GM20431 (cell line): Measurements from ENCODE around the gene SERTAD1.

ENCODE experiments used
- in situ Hi-C: fragments of 300-500 bp; cut with MseI, MboI; formaldehyde crosslinking; loops from one replicate; pipeline ENCODE4 v1.15.0; 2020; ENCODE audit warnings: low sequenced_read_pairs; ENCODE audit not compliant: unreplicated experiment

The SERTAD1 gene

DNA sequence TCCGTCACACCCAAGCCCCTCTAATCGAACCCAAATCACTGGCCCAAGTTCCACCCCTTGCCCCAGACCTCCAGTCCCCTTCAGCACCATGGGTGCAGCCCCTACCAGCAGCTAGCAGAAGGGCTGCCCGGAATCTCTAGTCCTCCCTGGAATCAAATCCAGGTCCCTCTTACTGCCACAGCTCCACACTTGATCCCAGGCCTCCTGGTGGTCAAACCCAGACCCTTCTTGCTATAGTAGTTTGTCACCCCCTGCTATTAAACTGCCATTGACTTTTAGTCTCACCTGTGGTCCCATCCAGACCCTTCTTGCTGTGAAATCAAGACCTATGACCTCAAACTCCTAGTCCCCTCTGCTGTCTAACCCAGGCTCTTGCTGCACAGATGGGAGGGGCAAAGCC is 44.5 kb downstream of the SERTAD1 start:
- in situ Hi-C loops: no loop called here

DNA sequence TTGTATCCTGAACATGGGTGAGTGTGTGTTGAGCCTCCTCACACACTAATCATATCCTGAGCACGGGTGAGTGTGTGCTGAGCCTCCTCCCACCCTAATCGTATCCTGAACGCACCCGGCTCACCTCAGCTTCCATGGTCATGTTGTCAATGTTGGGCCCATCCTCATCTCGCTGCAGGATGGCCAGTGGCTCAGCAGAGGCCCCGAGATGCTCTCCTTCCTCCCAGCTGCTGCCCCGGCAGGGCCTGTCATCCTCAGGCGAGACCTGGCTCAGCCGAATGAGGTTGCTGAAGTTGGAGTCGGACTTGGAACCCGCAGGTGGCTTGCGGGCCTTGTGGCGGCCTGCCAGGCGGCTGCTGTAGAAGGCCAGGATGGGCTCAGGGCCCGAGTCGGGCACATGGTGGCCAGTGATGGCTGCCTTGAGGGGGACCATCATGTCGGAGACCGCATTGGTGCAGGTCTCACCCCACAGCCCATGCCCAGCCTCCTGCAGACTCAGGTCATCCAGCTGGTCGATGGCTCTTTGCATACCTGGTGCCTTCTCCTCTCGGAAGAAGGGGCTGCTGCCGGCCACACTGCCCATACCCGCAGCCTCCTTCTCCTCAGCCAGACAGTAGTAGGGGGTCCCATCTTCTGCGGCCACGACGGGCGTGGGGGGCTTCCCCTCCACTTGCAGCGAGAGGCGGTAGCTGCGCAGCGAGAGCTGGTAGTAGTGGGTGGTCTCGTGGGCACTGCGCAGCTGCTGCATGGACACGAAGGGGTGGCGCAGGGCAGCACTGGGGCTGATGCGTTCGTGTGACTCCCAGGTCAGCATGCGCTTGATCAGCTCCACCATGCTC is 45.4 kb downstream of the SERTAD1 start:
- in situ Hi-C loops: no loop called here

DNA sequence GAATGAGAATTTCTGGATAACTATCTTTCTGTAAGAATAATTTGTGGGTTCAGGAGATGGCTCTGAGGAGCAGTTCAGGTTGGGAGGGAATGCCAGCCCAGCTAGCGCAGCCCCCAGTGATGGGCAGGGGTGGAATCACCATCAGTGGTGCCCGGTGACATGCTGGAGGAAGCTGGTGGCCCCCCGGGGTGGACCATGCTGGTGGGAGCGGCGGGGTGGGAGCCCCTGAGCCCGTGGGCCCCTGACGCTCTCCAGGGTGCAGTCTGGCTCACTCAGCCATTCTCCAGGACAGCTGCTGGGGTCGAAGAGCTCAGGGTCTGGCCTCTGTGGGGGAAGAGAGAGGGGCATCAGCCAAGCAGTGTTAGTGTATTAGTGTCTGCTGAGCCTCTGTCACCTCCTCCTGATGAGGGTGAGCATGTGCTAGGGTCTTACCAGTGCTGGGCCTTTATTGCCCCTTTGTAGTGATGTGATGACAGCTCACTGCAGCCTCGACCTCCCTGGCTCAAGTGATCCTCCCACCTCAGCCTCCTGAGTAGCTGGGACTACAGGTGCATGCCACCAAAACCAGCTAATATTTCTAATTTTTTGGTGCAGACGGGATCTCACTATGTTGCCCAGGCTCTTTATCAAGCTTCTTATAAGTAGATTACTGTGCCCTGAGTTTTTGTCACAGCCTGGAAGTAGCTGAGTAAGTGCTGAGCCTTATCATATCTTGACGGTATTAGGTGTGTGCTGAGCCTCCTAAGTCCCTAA is 46.2 kb downstream of the SERTAD1 start:
- in situ Hi-C loops: no loop called here

DNA sequence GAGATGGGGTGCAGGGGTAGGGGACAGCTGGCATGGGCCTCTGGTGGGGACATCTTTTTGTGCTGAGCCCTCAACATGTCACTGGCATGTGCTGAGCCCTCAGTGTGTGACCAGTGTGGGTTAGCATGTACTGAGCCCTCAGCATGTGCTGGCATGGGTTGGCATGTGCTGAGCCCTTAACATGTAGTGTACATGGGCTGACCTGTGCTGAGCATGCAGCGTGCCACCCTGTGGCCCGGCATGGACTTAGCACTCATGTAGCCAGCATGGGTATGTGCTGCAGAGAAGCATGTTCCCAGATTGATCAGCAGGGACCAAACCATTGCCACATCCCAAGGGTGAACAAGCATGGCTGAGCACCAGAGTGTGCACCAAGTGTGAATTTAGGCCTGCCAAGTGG is 47.3 kb downstream of the SERTAD1 start:
- in situ Hi-C loops: no loop called here

DNA sequence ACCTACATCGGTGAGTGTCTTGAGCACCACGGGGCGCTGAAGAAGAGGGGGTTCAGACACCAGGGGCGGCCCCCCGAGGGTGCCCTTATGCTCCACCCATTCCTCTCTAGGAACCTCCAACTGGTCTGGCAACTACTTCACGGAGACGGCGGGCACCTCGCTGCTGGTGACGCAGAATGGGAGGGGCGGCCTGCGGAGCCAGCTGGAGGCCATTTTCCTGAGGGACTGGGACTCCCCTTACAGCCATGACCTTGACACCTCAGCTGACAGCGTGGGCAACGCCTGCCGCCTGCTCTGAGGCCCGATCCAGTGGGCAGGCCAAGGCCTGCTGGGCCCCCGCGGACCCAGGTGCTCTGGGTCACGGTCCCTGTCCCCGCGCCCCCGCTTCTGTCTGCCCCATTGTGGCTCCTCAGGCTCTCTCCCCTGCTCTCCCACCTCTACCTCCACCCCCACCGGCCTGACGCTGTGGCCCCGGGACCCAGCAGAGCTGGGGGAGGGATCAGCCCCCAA is 47.9 kb downstream of the SERTAD1 start:
- in situ Hi-C loops: no loop called here

DNA sequence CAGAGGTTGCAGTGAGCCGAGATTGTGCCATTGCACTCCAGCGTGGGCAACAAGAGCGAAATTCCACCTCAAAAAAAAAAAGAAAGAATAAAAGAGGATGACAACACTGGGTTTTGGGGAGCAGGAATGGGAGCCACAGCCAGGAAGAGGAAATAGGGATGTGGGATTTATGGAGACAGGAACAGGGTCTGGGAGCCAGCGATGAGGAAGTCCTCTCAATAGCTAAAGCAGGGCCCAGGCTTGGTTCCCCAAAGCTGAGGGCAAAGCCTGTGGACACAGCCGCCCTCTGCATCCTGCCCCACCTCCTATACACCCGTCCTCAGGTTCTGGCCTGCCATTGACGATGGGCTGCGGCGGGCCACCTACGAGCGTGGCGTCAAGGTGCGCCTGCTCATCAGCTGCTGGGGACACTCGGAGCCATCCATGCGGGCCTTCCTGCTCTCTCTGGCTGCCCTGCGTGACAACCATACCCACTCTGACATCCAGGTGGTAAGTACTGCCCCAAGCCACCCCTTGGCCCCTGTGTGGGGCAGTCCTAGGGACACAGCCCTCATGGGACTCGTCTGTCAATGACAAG is 49.4 kb downstream of the SERTAD1 start:
- in situ Hi-C loops: no loop called here

DNA sequence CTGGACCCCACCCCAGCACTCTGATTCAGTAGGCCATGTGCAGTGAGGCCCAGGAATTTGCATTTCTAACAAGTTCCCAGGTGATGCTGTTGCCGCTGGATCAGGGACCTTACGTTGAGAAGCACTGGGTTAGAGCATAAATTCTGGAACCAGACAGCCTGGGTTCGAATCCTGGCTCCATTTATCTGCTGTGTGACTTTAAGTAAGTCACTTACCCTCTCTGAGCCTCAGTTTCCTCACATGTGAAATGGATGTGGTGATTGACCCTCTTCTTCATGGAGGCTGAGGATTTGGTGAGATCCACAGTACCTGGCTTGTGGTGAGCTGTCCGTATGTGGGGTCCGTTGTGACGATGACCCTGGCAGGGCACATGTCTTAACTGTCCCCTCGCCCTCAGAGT is 51.7 kb downstream of the SERTAD1 start:
- in situ Hi-C loops: no loop called here

DNA sequence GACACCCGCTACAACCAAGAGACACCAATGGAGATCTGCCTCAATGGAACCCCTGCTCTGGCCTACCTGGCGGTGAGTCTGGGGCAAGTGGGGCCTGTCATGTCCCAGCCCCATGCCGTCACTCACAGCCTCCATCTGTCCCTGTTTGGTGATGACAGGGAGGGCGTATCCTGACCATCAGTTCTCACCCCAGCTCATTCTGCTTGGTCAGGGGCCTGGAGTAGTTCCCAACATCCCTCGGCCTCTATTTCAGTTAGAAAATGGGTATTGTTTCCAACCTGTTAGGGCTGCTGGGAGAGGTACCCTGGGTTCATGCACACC is 54.0 kb downstream of the SERTAD1 start:
- in situ Hi-C loops: no loop called here
